ENCODE data around the gene LRGUK. TPM values are rescaled to one million over a fixed set of nuclear protein-coding genes. Genes with fewer than 3 reads are reported as not detected.

The LRGUK gene
- total RNA-seq, 1 experiment from 2014 or later: 0.49 TPM

- DNase-seq (ENCODE audit: low read depth, low spot score) (no peak), ATAC-seq (no peak)
- ChIA-PET POLR2A (no interaction called here), CTCF (no interaction called here), RAD21 (ENCODE audit: low non-redundant PET in 1 of 2, low total read pairs in 2 of 2, uncharacterized antibody in 2 of 2, unreplicated experiment in 2 of 2) (no interaction called here)
- no peak overlapping the region for H3K27ac ChIP-seq (ENCODE audit: low read depth, low read length)
- H3K9me2 ChIP-seq (ENCODE audit: insufficient read depth): no peaks in the 10 kb centered on the region
- no peaks in the 10 kb centered on the region for H3K27me3 ChIP-seq (ENCODE audit: insufficient read depth, low read length)
- no peaks in the 10 kb centered on the region for H3K36me3 ChIP-seq (ENCODE audit: control insufficient read depth in 1 of 2, insufficient read depth in 2 of 2, low read length in 2 of 2)
- H3K4me2 ChIP-seq (ENCODE audit: low read length): no peak overlapping the region
- no peak overlapping the region for H3K4me3 ChIP-seq (replicated peaks in 1 of 2; ENCODE audit: low read depth in 1 of 2, low read length in 2 of 2)
- no TSS peak for BruUV-seq (replicated peaks)
- H2AFZ ChIP-seq (ENCODE audit: low read depth, low read length, poor library complexity, severe bottlenecking): no peak overlapping the region
- H3K9me3 ChIP-seq (ENCODE audit: control insufficient read depth in 1 of 2, insufficient read depth in 1 of 2, low read depth in 1 of 2, low read length in 2 of 2): no peaks in the 10 kb centered on the region
- intact Hi-C loops (cut with micrococcal nuclease): no loop called here
- no peak overlapping the region for H3K9ac ChIP-seq (ENCODE audit: low read length)
- no peaks in the 10 kb centered on the region for H4K20me1 ChIP-seq (ENCODE audit: insufficient read depth)
- no peak for TF ChIP-seq TCF7L2 (IDR thresholded peaks at IDR 0.05; ENCODE audit: borderline replicate concordance, extremely low read depth, insufficient read depth, insufficient read length)
- TF ChIP-seq POLR2AphosphoS5 (IDR thresholded peaks at IDR 0.05; ENCODE audit: low read depth, low read length): no peak
- no peak for TF ChIP-seq SP1 (IDR thresholded peaks at IDR 0.05; ENCODE audit: low read depth)
- TF ChIP-seq REST (IDR thresholded peaks at IDR 0.05; ENCODE audit: low read depth): no peak
- TF ChIP-seq CBX3 (IDR thresholded peaks at IDR 0.05; ENCODE audit: low read depth): no peak
- TF ChIP-seq YY1 (IDR thresholded peaks at IDR 0.05; ENCODE audit: extremely low read depth, insufficient replicate concordance, low read depth, low read length): no peak
- TF ChIP-seq RAD21 (IDR thresholded peaks at IDR 0.05; ENCODE audit: low read depth): no peak
- TF ChIP-seq ATF3 (IDR thresholded peaks at IDR 0.05): no peak
- TF ChIP-seq SIN3A (IDR thresholded peaks at IDR 0.05; ENCODE audit: low read depth): no peak
- no peak for TF ChIP-seq JUND (IDR thresholded peaks at IDR 0.05)
- TF ChIP-seq ZBTB33 (IDR thresholded peaks at IDR 0.05; ENCODE audit: extremely low read depth, insufficient replicate concordance, low read length): no peak
- no peak for TF ChIP-seq ELF1 (IDR thresholded peaks at IDR 0.05; ENCODE audit: borderline replicate concordance, low read depth)
- TF ChIP-seq EZH2 (IDR thresholded peaks at IDR 0.05): no peak
- no peak for TF ChIP-seq EZH2phosphoT487 (IDR thresholded peaks at IDR 0.05; ENCODE audit: borderline replicate concordance)
- TF ChIP-seq FOSL1 (IDR thresholded peaks at IDR 0.05; ENCODE audit: low read depth): no peak
- H3K4me1 ChIP-seq (ENCODE audit: control insufficient read depth in 1 of 2, insufficient read depth in 2 of 2, low read length in 2 of 2): no peaks in the 10 kb centered on the region
- H3K79me2 ChIP-seq (ENCODE audit: insufficient read depth, low read length): no peaks in the 10 kb centered on the region
Observed at GRCh38 chr7:134184767-134185166, 57.6 kb downstream of the LRGUK start.

All from HCT116 (cell line).